Body of pancreas (tissue), 4 donors: ENCODE results near the gene SYCP2. TPM values are rescaled to one million over a fixed set of nuclear protein-coding genes. Genes with fewer than 3 reads are reported as not detected.

Experiments used
- ATAC-seq: fragments of 150-250 bp; one replicate; pipeline ENCODE4 v1.9.1; 2016
- DNase-seq, 4 donors: peaks; one replicate each; pipeline ENCODE4 v3.0.0-alpha.2; 2019
- H3K27ac ChIP-seq, 4 donors: fragments of 200-600 bp; sonication (generic); 1 replicate in 3 of 4; 2 replicates in 1 of 4; pipeline versions ENCODE4 v1.5.1 to v1.6.1; 2016 to 2019; ENCODE audit warnings: mild to moderate bottlenecking in 1 of 4, mixed read lengths in 1 of 4, moderate library complexity in 1 of 4
- H3K27me3 ChIP-seq, 2 donors: fragments of 200-600 bp; sonication (generic); one replicate each; pipeline ENCODE4 v1.6.0; 2016; ENCODE audit warnings: mild to moderate bottlenecking in 1 of 2
- H3K36me3 ChIP-seq, 2 donors: fragments of 200-600 bp; sonication (generic); replicated peaks in 1 of 2; 2 replicates each; pipeline ENCODE4 v1.5.1; 2016; ENCODE audit warnings: low read depth in 2 of 2; ENCODE audit not compliant: insufficient read depth in 1 of 2
- H3K4me1 ChIP-seq: fragments of 200-600 bp; sonication (generic); one replicate; pipeline ENCODE4 v1.6.0; 2016
- H3K4me3 ChIP-seq, 2 donors: fragments of 200-600 bp; sonication (generic); 1 replicate in 1 of 2; 2 replicates in 1 of 2; pipeline ENCODE4 v1.5.1; 2016 to 2019
- H3K9me3 ChIP-seq, 3 donors: fragments of 200-600 bp; sonication (generic); 1 replicate in 2 of 3; 2 replicates in 1 of 3; pipeline ENCODE4 v1.5.1; 2016
- POLR2A ChIP-seq, 3 donors: fragments of 450-650 bp; IDR thresholded peaks; one replicate each; pipeline ENCODE4 v1.6.1; 2016; ENCODE audit warnings: antibody characterized with exemption in 3 of 3, mild to moderate bottlenecking in 2 of 3
- WGBS, 2 donors: methylation state at CpG; one replicate each; pipeline ENCODE4 v1.1.5; 2017; 5-methylcytosine and 5-hydroxymethylcytosine counted together
- intact Hi-C: fragments of 100-400 bp; cut with DNase I; formaldehyde crosslinking; loops from one replicate; pipeline ENCODE4 v1.15.1; 2023
- total RNA-seq, 2 donors: library from RNA; depleted of rRNA; stranded (reverse); fragments of >200 nt; gene quantifications; one replicate each; pipeline ENCODE4 v1.1.0, GENCODE V29; 2016
- TF ChIP-seq, protein P1 (sequence below), 7 experiments: fragments of 450-650 bp in 4 of 7; fragments of 200-600 bp in 3 of 7; sonication (generic) in 3 of 7; IDR thresholded peaks; one replicate each; pipeline ENCODE4 v1.5.1; 2016 to 2019; ENCODE audit warnings: antibody characterized with exemption in 7 of 7

The SYCP2 gene
- total RNA-seq, 2 donors from 2014 or later: 3.6 to 15.3 TPM

DNA sequence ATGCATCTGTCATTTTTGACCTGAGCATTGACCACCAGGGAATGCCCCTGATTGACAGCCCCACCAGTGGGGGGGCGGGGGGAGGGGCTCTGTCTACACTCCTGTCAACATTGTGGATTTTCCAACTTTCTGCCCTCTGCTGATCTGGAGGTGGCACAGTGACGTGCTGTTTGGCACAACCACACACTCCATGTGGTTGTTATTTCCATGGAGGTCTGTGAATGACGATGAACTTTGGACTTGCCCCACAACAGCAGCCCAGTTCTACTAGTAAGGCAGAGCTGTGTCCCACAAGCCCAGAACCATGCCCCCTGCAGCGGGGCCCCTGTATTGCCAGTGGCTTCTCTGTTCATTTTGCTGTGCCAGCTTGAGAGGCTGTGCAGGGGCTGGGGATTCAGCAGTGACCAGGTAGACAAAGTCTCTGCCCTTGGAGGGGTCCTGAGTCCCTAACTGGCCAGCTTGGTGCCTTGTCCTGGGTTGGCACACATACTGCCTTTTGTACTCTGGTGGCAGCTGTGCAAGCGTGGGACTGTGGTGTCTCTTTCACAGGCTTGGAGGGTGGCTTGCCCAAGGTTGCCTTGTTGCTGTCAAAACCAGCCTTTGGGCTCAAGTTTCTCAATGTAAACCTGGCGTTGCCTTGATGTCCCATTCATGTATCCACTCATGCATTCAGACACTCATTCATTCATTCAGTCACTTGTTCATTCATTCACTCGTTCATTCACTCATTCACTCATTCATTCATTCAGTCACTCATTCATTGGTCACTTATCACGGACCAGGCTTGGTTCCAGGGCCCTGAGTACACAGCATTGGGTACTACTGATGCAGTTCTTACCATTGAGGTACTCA, 108.5 kb downstream of the SYCP2 start:
- Histone ChIP-seq H3K9me3 (no peaks in the 10 kb centered on the region), H3K27ac (no peak overlapping the region), H3K4me3 (no peak overlapping the region), H3K4me1 (peaks cover 10% of the 10 kb centered on the region), H3K36me3 (no peaks in the 10 kb centered on the region), H3K27me3 (no peaks in the 10 kb centered on the region)
- intact Hi-C loops: no loop called here
- peak in 2 of 4 donors; percentile 11 to 20 for DNase-seq
- TF ChIP-seq, protein P1, sequence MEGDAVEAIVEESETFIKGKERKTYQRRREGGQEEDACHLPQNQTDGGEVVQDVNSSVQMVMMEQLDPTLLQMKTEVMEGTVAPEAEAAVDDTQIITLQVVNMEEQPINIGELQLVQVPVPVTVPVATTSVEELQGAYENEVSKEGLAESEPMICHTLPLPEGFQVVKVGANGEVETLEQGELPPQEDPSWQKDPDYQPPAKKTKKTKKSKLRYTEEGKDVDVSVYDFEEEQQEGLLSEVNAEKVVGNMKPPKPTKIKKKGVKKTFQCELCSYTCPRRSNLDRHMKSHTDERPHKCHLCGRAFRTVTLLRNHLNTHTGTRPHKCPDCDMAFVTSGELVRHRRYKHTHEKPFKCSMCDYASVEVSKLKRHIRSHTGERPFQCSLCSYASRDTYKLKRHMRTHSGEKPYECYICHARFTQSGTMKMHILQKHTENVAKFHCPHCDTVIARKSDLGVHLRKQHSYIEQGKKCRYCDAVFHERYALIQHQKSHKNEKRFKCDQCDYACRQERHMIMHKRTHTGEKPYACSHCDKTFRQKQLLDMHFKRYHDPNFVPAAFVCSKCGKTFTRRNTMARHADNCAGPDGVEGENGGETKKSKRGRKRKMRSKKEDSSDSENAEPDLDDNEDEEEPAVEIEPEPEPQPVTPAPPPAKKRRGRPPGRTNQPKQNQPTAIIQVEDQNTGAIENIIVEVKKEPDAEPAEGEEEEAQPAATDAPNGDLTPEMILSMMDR (IDR thresholded peaks at IDR 0.05): no peak
- no peak for TF ChIP-seq POLR2A (IDR thresholded peaks at IDR 0.05)
- ATAC-seq: no peak
- 36 to 52% methylated on average over 4 to 8 of the region's 8 CpGs for WGBS, 2 donors

DNA sequence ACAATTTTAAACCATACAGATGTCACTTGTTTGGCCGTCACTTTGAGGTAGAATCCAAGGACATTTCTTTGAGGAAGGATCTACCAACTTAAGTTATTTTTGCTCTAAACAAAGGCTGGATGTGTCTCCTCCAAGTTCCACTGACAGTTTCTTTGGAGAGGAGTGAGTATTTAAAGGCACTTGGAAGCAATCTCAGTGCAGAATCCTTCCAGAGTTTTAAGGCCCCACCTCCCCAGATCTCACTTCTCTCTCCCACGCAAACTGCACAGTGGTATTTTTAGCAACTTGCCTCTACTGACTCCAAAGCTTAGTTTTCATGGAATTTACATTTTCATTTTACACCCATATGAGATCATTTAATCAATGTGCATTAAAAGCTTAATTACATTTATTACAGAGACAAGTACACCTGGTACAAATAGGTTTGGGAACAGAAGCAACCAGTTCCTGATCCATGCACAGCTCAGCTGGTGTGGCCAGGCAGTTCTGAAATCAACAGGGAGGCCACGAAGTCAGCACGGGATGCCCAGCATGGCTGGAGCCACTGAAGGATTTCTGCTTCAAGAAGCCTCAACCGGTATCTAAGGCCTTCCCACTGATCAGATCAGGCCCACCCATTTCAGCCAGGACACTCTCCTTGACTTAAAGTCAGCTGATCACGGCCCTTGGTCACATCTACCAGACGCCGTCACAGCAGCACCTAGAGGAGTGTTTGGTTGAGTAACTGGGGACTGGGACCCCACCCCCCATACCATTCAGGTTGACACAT, 109.8 kb downstream of the SYCP2 start:
- no peaks in the 10 kb centered on the region for H3K27me3 ChIP-seq
- no peak overlapping the region for H3K4me3 ChIP-seq
- DNase-seq (no peak), ATAC-seq (no peak)
- H3K9me3 ChIP-seq: no peaks in the 10 kb centered on the region
- no peak for TF ChIP-seq POLR2A (IDR thresholded peaks at IDR 0.05)
- WGBS, 2 donors: 79 to 86% methylated on average over 8 of the region's 8 CpGs
- intact Hi-C loops: no loop called here
- no peaks in the 10 kb centered on the region for H3K36me3 ChIP-seq
- no peak overlapping the region for H3K27ac ChIP-seq
- peaks cover 10% of the 10 kb centered on the region for H3K4me1 ChIP-seq

DNA sequence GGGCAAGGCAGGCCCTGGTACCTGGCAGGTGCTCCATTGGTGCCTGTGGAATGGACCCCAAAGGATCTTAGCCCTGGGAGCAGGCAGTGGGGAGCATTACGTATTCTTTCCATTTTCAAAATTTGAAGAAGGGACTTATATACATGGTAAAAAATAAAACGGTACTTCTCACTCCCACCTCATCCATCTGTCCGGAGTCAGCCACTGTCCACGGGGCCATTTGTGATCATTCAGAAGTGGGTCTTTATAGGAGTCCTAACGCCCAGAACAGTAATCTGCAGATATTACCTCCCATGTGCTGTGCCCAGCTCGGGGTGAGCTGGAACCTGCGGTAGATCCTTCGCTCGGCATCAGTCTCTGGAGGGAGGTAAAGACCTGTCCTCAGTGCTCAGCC, 110.4 kb downstream of the SYCP2 start:
- no peaks in the 10 kb centered on the region for H3K9me3 ChIP-seq
- intact Hi-C loops: no loop called here

DNA sequence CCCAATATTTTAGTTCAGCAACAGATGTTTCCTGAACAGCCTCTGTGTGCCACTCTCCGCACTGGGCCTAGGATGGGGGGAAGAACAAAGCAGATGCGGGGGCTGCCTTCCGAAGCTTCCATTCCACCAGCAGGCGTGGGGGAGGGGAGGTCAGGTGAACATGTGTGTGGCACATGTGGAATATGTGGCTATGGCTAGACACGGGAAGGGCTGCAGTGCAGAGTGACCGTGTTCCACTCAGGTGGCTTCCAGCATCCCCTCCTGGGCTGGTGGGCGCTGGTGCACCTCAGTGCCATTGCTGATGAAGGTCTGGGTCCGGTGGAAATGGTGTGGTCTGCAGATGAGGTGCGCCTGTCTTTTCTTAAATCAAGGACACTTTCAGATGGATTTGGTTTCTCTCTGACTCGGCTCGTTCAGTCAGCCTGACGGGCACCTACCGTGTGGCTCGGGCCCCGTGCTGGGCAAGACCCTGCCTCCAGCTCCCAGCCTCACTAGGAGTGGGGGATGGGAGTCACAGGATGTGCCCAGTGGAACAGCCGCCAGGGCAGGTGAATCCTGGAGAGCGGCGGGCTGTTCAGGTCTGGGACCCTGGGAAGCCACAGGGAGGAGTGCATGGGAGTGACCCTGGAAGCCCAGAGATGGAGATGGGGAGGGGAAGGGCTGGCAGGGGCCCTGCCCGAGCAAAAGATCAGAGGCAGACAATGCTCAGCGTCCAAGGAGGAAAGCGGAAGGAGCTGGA, 111.0 kb downstream of the SYCP2 start:
- intact Hi-C loops: no loop called here
- TF ChIP-seq, protein P1 (IDR thresholded peaks at IDR 0.05): no peak
- 71 to 79% methylated on average over 17 to 21 of the region's 21 CpGs for WGBS, 2 donors
- Histone ChIP-seq H3K27me3 (no peaks in the 10 kb centered on the region), H3K4me1 (peaks cover 10% of the 10 kb centered on the region), H3K4me3 (no peak overlapping the region), H3K27ac (no peak overlapping the region), H3K9me3 (no peaks in the 10 kb centered on the region), H3K36me3 (no peaks in the 10 kb centered on the region)
- no peak for DNase-seq
- ATAC-seq: no peak

More for the DNA sequence above, 110.4 kb downstream of the SYCP2 start:
- DNase-seq: no peak
- TF ChIP-seq, protein P1 (IDR thresholded peaks at IDR 0.05): no peak
- no peak for TF ChIP-seq POLR2A (IDR thresholded peaks at IDR 0.05)
- Histone ChIP-seq H3K27ac (no peak overlapping the region), H3K27me3 (no peaks in the 10 kb centered on the region), H3K4me1 (peaks cover 10% of the 10 kb centered on the region), H3K4me3 (no peak overlapping the region), H3K36me3 (no peaks in the 10 kb centered on the region)
- ATAC-seq: no peak
- WGBS, 2 donors: 73 to 88% methylated on average over 9 of the region's 9 CpGs

DNA sequence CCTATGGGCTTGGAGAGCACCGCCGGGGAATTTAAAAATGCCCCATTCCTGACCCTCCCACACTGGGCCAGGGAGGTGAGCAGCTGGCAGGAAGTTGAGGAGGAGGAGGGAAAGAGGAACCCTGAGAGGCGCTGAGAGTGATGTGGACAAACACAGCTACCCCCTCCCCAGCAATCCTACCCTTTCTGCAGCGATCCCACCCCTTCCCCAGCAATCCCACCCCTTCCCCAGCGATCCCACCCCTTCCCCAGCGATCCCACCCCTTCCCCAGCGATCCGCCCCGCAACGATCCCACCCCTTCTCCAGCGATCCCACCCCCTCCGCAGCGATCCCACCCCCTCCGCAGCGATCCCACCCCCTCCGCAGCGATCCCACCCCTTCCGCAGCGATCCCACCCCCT, 111.6 kb downstream of the SYCP2 start:
- H3K27ac ChIP-seq: no peak overlapping the region
- 73 to 74% methylated on average over 11 to 14 of the region's 19 CpGs for WGBS, 2 donors
- no peak overlapping the region for H3K4me3 ChIP-seq
- H3K4me1 ChIP-seq: peaks cover 10% of the 10 kb centered on the region
- TF ChIP-seq POLR2A (IDR thresholded peaks at IDR 0.05): no peak
- TF ChIP-seq, protein P1 (IDR thresholded peaks at IDR 0.05): no peak
- intact Hi-C loops: no loop called here
- no peaks in the 10 kb centered on the region for H3K9me3 ChIP-seq
- no peak for DNase-seq
- H3K27me3 ChIP-seq: no peaks in the 10 kb centered on the region
- H3K36me3 ChIP-seq: no peaks in the 10 kb centered on the region
- ATAC-seq: no peak
